Measurements from ENCODE around the gene TTC13.

GRCh38 chr1:231020139-231020601 is 41.5 kb upstream of the TTC13 start:
- no peak for TF ChIP-seq POLR2A (IDR thresholded peaks at IDR 0.05)
- TF ChIP-seq CTCF (IDR thresholded peaks at IDR 0.05) = peak in 1 of 6 experiments; percentile 16

All from Peyer's patch (tissue), 4 donors.